NB4 (cell line): ENCODE measurements around the gene SPATS1.

Source experiments
- DNase-seq: peaks from one replicate; pipeline ENCODE4 v3.0.0; 2010; ENCODE audit warnings: low read depth
- H3K4me3 ChIP-seq: one replicate; pipeline ENCODE4 v1.5.1; 2011; ENCODE audit warnings: mild to moderate bottlenecking, low read depth, low read length, moderate library complexity
- MYC ChIP-seq: IDR thresholded peaks from 2 replicates; pipeline ENCODE4 v1.6.1; 2011; ENCODE audit warnings: low read depth, low read length
- POLR2A ChIP-seq: IDR thresholded peaks from 2 replicates; pipeline ENCODE4 v1.6.1; 2011; ENCODE audit warnings: mild to moderate bottlenecking; ENCODE audit not compliant: insufficient read length; ENCODE audit errors: extremely low read depth
- TF ChIP-seq, protein P1 (sequence below): IDR thresholded peaks from 2 replicates; pipeline ENCODE4 v1.6.1; 2011; ENCODE audit warnings: low read depth, low read length
- TF ChIP-seq, protein P2 (sequence below): IDR thresholded peaks from one replicate; pipeline ENCODE4 v1.5.1; 2012; ENCODE audit warnings: low read depth, low read length

The SPATS1 gene

DNA sequence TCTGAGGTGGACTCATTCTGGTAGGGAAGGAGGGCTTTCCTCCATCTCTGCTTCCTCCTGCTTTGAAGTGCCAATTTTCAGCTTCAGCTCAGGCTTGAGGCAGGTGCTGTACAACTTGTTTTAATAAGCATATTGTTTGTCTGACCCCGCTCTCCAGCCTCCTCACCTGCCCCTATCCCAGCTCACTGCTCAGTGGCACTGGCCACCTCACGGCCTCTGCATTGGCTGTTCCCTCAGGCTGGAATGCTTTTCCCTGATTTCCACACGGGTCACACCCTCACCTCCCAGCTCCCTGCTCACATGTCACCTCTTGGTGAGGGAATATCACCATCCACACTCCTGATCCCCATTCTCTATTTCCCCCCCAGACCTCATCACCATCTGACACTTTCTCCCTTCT, 43.6 kb upstream of the SPATS1 start:
- TF ChIP-seq, protein P1, sequence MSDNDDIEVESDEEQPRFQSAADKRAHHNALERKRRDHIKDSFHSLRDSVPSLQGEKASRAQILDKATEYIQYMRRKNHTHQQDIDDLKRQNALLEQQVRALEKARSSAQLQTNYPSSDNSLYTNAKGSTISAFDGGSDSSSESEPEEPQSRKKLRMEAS = no peak
- TF ChIP-seq, protein P2, sequence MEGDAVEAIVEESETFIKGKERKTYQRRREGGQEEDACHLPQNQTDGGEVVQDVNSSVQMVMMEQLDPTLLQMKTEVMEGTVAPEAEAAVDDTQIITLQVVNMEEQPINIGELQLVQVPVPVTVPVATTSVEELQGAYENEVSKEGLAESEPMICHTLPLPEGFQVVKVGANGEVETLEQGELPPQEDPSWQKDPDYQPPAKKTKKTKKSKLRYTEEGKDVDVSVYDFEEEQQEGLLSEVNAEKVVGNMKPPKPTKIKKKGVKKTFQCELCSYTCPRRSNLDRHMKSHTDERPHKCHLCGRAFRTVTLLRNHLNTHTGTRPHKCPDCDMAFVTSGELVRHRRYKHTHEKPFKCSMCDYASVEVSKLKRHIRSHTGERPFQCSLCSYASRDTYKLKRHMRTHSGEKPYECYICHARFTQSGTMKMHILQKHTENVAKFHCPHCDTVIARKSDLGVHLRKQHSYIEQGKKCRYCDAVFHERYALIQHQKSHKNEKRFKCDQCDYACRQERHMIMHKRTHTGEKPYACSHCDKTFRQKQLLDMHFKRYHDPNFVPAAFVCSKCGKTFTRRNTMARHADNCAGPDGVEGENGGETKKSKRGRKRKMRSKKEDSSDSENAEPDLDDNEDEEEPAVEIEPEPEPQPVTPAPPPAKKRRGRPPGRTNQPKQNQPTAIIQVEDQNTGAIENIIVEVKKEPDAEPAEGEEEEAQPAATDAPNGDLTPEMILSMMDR = no peak
- TF ChIP-seq MYC = no peak
- TF ChIP-seq POLR2A = no peak
- no peak for DNase-seq
- H3K4me3 ChIP-seq = no peak overlapping the region

DNA sequence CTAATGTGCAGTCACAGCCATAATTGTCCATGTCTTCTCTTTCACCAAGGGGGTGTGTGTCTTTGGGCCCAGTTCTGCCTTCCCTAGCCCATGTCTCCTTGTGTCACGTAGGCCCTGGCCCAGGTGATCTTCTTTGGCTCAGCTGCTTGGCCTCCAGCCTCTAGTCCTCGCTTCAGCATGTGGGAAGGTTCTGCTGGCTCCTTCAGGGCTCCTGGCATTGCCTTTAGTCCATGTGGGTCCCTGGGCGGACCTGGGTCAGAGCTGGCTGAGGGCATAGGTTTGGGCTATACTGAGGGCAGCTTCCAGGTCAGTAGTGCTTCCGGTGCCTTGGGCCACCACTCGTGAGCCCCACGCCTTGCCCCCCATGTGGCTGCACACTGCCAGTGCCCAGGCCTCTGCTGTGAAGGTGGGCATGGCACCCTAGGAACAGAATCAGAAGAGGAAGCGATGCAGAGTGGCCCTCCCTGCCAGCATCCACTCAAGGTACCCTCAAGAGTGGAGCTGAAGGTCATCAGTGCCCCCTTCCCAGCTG, 42.1 kb upstream of the SPATS1 start:
- H3K4me3 ChIP-seq = no peak overlapping the region
- TF ChIP-seq, protein P1 = no peak
- TF ChIP-seq POLR2A (no peak), MYC (no peak)
- TF ChIP-seq, protein P2 = no peak
- DNase-seq = no peak

DNA sequence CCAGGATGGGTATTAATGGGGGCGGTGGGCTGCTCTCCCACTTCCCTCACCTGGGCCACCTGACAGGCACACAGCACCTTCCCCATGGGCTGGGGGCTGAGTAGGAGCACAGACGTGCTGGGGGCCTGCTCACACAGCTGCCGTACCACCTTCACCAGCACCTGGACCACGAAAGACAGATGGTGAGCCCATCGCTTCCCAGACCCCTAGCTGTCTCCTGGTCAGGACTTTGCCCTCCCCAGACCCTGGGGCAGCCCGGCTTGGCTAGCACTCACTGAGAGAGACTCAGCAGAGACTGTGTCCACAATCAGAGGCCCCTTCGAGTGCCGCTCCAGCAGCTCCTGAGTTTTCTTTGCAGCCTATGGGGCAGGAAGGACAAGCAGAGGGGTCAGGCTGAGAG, 41.3 kb upstream of the SPATS1 start:
- no peak for DNase-seq
- no peak overlapping the region for H3K4me3 ChIP-seq
- TF ChIP-seq POLR2A = no peak
- TF ChIP-seq, protein P2 = no peak
- TF ChIP-seq MYC = no peak

DNA sequence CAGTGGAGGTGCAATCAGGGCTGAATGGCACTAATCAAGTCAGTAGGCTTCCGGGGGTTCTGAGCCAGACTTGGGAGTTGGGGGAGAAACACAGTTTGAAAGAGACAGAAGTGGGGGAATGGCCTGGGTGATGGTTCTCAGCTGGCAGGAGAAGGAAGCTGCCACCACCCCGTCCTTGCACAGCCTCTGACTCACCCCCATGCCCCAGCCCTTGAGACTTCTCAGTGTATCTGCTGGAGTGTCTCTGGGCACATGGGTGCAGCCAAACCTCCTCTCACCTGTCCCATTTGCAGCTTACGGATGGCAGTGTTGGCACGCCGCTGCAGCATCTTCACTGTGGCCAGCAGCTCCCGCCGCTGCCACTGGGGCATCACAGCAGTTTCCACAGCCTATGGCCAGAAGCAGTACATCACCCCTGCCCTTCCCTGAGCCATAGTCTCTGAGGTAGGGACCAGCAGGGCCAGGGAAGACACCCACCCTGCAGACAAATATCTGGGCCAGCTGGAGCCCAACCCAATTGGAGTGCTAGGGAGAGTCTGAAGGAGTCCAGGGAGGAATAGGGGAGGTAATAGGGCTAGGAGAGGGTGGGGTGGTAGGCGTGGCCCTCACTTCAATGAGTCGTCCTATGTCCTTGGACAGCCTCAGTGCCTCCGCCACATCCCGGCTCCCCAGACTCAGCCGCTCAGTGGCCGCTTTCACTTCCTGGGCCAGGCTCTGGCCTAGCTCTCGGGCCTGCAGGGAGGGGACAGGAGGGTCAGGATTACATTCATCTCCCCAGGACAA, 40.5 kb upstream of the SPATS1 start:
- no peak for DNase-seq
- no peak for TF ChIP-seq MYC
- TF ChIP-seq, protein P1 = no peak
- TF ChIP-seq POLR2A = no peak

DNA sequence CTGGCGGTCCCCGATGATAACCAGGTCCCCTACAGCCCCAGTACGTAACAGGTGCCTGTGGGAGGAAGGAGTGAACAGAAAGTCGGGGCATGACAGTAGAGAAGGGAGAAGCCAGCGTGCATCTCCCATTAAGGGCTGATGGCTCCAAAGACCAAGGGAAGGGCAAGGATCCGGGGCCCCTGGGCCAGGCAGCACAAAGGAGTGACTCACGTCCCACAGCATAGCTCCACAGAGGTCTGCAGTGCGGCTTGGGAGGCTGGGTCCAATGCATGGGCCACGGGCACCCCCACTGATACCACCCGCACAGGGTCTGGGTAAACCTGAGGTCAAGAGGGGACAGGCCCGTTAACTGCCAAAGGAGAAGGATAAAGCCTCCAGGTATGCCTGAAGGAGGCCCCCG, 39.6 kb upstream of the SPATS1 start:
- no peak for TF ChIP-seq POLR2A
- TF ChIP-seq, protein P2 = no peak
- TF ChIP-seq MYC = no peak
- TF ChIP-seq, protein P1 = no peak
- H3K4me3 ChIP-seq = no peak overlapping the region
- no peak for DNase-seq

More for the DNA sequence above, 40.5 kb upstream of the SPATS1 start:
- no peak overlapping the region for H3K4me3 ChIP-seq

DNA sequence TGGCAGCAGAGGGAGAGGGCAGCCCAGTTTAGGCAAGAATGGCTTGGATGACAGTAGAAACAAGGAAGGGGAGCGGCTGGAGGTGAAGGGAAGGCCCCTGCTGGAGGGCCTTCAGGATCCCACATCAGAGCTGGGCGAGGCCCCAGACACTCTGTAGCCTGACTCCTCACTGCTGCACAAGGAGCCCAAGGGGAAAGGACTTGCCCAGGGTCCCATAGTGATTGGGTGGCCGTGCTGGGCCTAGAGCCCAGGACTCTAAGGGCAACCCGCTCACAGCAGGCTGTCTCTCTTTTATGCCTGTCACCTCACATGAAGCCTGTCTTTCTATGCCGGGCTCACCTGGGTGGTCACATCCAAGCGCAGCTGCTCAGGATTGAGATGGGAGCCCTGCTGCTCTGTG, 38.6 kb upstream of the SPATS1 start:
- no peak for DNase-seq
- TF ChIP-seq, protein P1 = no peak
- TF ChIP-seq MYC = no peak
- TF ChIP-seq, protein P2 = no peak
- no peak for TF ChIP-seq POLR2A

More for the DNA sequence above, 38.6 kb upstream of the SPATS1 start:
- H3K4me3 ChIP-seq = no peak overlapping the region
